GM12874 (cell line): ENCODE results near the gene F12.
A peak's percentile ranks its signal among the peaks of the same experiment; 100 is the strongest.

Experiments used
- CTCF ChIP-seq: IDR thresholded peaks from 2 replicates; pipeline ENCODE4 v1.5.1; 2011; ENCODE audit warnings: low read depth, mild to moderate bottlenecking, control low read depth, low read length, moderate library complexity; ENCODE audit not compliant: insufficient read depth

The F12 gene

GRCh38 chr5:177448244-177448950 lies 39.0 kb upstream of the F12 start:
- TF ChIP-seq CTCF, result no peak

GRCh38 chr5:177447611-177448243 lies 38.4 kb upstream of the F12 start:
- no peak for TF ChIP-seq CTCF

- no peak for TF ChIP-seq CTCF
These were observed 37.8 kb upstream of the F12 start for GRCh38 chr5:177447066-177447610.

- 0 out of 2 replicates have a peak, but pooled peaks have one; percentile 11 for TF ChIP-seq CTCF
These were observed 37.1 kb upstream of the F12 start, which contains the start of gene PRR7 for GRCh38 chr5:177446200-177447065. TSS of gene PRR7 (plus strand) at chr5:177446814. CDS start at chr5:177455068, 8,254 bp downstream.

GRCh38 chr5:177445917-177446199 lies 36.5 kb upstream of the F12 start:
- TF ChIP-seq CTCF, result no peak

GRCh38 chr5:177445052-177445916 lies 35.9 kb upstream of the F12 start:
- no peak for TF ChIP-seq CTCF
